Measurements from ENCODE around the gene DCDC2C.

Gene DCDC2C

DNA sequence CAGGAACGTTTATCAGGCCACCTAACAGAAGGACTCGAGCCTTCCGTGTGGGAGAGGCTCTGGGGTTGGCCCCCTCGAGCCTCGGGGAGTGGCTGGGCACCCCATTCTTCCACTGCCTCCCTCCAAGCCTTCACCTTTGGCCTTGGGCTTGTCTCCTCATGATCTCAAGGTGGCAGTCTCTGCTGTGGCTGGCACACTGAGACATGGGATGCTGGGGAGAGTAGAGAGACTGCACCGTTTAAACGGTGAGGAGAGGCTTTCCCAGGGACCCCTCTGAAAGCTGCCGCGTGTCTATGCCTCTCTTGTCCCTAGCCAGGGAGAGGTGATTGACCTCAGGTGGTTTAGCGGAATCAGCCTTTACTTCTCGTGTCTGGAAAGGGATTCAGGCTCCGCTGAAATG, 71.0 kb downstream of the DCDC2C start:
- H3K4me1 ChIP-seq (ENCODE audit: insufficient read depth, low read length), result no peaks in the 10 kb centered on the region
- no peak overlapping the region for H3K9ac ChIP-seq (ENCODE audit: low read depth, low read length)
- no peaks in the 10 kb centered on the region for H3K9me3 ChIP-seq (ENCODE audit: control insufficient read depth, insufficient read depth, low read length)
- H3K36me3 ChIP-seq (ENCODE audit: insufficient read depth, low read length), result no peaks in the 10 kb centered on the region

DNA sequence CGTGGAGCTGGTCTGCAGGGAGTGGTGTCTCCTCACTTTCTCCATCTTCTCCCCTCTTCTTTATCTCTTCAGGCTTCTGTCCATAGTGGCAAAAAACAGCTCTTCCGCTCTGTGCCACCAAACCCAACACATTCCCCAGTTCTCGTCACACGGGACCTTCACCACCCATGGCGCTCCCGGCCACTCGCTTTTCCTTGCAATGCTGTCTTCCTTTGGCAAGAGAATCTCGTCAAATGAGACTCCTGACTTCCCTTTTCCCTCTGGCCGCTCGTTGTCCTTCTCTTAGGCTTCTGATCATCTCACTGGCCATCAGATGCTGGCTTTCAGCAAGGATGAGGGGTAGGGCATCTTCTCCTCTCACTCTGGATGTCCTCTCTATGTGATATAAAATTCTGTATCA, 72.9 kb downstream of the DCDC2C start:
- Histone ChIP-seq H3K36me3 (ENCODE audit: insufficient read depth, low read length) (no peaks in the 10 kb centered on the region), H3K4me1 (ENCODE audit: insufficient read depth, low read length) (0 out of 2 replicates have a peak, but pooled peaks cover 3% of the 10 kb centered on the region), H3K9ac (ENCODE audit: low read depth, low read length) (no peak overlapping the region), H3K9me3 (ENCODE audit: control insufficient read depth, insufficient read depth, low read length) (no peaks in the 10 kb centered on the region)

DNA sequence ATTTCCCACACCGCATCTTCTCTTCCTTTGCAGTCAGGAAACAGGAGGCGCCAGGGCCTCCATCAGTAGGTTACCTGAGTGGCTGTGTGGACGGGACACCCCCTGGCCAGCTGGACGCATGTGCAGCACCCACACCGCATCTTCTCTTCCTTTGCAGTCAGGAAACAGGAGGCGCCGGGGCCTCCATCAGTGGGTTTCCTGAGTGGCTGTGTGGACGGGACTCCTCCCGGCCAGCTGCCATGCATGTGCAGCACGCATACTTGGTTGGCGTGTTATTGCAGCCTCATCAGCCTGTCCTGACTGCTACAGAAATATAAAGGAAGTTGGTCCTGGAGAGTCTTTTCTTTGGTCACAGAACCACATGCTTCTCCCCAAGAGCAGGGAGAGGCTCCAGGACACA, 74.6 kb downstream of the DCDC2C start:
- Histone ChIP-seq H3K9ac (ENCODE audit: low read depth, low read length) (no peak overlapping the region), H3K9me3 (ENCODE audit: control insufficient read depth, insufficient read depth, low read length) (no peaks in the 10 kb centered on the region), H3K36me3 (ENCODE audit: insufficient read depth, low read length) (no peaks in the 10 kb centered on the region), H3K4me1 (ENCODE audit: insufficient read depth, low read length) (0 out of 2 replicates have a peak, but pooled peaks cover 3% of the 10 kb centered on the region)

DNA sequence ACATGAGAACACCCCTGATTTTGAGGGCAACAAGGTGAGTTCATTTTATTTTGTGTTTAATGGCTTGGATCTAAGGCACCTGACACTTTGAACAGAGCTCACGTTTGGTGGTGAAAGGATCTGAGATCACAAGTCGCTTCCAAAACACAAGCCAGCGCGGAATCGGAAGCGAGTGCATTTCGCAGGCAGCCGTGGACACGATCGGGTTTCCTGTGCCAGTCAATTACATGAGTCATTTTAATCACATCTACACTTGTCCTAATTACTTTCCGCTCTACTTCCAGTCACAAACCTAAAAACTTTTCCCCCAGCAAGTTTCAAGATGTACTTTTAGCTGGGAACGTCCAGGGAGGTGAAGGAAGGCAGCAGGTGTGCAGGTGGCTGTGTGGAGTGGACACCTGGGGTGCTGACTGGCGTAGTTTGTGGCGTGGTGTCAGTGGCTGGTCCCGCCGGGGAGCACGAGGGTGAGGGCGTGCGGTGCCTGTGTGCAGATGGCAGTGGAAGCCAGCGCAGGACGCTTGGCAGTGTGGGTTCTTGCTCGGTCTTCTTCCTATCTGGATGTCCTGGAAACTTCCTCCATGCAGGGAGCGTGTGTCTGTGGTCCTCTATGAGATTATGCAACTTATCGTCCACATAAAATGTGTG, 75.6 kb downstream of the DCDC2C start:
- no peaks in the 10 kb centered on the region for H3K9me3 ChIP-seq (ENCODE audit: control insufficient read depth, insufficient read depth, low read length)
- H3K36me3 ChIP-seq (ENCODE audit: insufficient read depth, low read length), result no peaks in the 10 kb centered on the region
- H3K9ac ChIP-seq (ENCODE audit: low read depth, low read length), result no peak overlapping the region
- 0 out of 2 replicates have a peak, but pooled peaks cover 3% of the 10 kb centered on the region for H3K4me1 ChIP-seq (ENCODE audit: insufficient read depth, low read length)

DNA sequence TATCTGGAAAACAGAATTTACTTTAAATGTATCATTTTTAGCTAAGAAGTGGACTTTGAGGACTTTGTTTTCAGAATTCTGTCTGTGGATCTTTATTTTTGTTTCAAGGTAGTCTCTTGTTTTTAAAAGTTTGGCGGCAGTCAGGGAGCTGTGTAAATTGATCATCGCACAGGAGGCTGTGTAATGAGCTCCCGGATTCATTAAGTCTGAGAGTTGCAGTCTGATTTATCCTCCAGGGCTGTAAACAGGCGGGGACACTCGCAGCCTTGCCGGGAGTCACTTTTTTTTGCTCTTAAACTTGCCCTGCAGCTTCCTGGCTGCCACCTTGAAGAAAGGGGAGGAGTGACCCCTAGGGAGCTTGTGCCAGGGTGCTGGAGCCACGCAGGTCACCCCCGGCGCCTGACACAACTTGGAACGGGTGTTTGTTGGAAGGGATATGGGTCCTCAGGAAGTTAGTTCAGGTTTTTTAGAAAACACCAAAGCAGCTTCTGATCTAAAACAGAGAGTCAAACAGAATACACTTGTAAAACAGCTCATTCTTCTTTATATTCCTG, 76.2 kb downstream of the DCDC2C start:
- Histone ChIP-seq H3K9me3 (ENCODE audit: control insufficient read depth, insufficient read depth, low read length) (no peaks in the 10 kb centered on the region), H3K36me3 (ENCODE audit: insufficient read depth, low read length) (no peaks in the 10 kb centered on the region), H3K9ac (ENCODE audit: low read depth, low read length) (no peak overlapping the region), H3K4me1 (ENCODE audit: insufficient read depth, low read length) (0 out of 2 replicates have a peak, but pooled peaks cover 3% of the 10 kb centered on the region)

DNA sequence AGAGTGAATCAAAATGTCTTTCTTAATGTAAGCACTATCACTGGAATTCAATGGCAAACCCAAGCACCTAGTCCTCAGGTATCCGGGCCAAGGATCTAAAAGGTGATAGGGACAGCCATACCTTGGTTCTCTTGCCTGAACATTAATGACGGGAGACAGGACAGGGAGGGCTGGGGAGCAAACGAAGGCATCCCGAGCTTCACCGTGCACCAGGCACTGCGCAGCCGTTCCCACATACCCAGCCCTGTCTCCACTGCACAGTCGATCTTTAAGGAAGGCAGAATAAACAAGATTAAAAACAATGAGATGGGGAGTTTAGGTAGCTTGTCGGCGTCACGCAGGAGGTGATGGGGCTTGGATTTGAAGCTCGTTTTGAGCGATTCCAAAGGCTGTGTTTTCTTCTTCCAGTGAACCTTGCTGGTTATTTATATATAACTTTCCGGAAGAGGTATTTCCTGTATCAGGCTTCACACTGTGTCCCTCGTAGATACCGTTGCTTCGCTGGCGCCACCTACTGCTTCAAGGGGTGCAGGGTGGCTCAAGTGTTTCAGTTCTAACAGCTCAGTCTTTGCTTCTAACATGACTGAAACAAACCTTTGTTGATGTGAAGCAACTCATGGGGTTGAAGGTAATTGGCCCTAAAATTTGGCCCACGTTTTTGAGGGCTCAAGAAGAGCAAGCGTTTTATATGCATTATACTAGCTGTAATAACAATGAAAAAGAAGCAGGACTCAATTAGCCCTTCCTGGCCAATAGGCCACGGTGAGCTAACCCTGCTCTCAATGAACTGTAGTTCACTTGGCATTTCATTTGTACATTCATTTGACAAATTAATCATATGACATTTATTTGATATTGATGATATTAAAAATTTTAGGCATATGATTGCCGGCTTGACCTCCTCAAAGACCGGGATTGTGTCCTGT, 77.4 kb downstream of the DCDC2C start:
- no peaks in the 10 kb centered on the region for H3K36me3 ChIP-seq (ENCODE audit: insufficient read depth, low read length)
- no peak overlapping the region for H3K9ac ChIP-seq (ENCODE audit: low read depth, low read length)
- H3K4me1 ChIP-seq (ENCODE audit: insufficient read depth, low read length), result 0 out of 2 replicates have a peak, but pooled peaks cover 6% of the 10 kb centered on the region
- no peaks in the 10 kb centered on the region for H3K9me3 ChIP-seq (ENCODE audit: control insufficient read depth, insufficient read depth, low read length)

DNA sequence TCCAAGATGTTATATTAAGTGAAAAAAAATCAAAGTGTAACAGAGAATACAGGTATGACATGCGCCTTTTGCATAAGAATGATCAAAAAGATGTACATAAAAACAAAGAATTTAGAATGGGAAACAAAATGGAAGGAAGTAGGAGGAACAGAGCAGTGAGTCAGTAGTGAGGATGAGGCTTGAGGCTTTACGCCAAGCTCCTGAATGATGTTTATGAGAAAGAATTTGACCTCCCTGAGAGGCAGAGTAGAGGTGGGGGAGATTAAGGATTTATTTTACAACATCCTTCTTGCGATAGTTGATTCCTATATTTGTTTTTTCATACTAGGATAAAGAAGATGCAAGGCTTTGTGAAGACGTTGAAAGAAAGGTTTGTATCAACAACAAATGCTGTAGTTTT, 81.4 kb downstream of the DCDC2C start:
- Histone ChIP-seq H3K9ac (ENCODE audit: low read depth, low read length) (no peak overlapping the region), H3K4me1 (ENCODE audit: insufficient read depth, low read length) (0 out of 2 replicates have a peak, but pooled peaks cover 6% of the 10 kb centered on the region), H3K36me3 (ENCODE audit: insufficient read depth, low read length) (no peaks in the 10 kb centered on the region), H3K9me3 (ENCODE audit: control insufficient read depth, insufficient read depth, low read length) (no peaks in the 10 kb centered on the region)

DNA sequence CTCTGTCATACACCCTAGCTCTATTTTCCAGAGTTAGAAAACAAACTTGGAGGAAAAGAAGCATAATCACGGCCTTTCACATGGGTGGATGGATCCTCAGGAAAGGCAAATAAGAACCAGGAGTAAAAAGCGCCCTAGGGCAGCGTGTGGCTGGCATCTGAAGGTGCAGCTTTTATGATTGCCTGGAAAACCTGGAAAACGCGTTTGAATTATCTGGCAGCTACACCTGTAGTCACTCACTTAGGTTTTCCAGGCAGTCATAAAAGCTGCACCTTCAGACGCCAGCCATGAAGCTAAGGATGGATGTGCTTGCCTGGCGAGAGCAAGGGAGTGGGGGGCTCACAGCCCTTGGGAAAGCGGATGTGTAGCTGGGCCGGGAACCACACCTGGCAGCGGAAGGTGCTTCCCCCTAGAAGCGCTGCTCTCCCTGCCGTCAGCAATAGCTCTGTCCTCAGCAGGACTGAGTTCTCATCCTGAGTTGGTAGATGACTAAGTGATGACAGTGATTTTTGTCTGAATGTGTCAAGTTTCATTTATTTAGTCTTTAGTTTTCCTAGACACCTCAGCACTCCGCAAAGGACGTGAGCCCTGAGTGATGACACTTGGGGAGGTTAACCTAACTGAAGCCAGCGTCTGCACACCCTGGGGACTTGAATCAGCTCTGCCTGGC, 82.0 kb downstream of the DCDC2C start:
- Histone ChIP-seq H3K9ac (ENCODE audit: low read depth, low read length) (no peak overlapping the region), H3K4me1 (ENCODE audit: insufficient read depth, low read length) (0 out of 2 replicates have a peak, but pooled peaks cover 6% of the 10 kb centered on the region), H3K9me3 (ENCODE audit: control insufficient read depth, insufficient read depth, low read length) (no peaks in the 10 kb centered on the region), H3K36me3 (ENCODE audit: insufficient read depth, low read length) (no peaks in the 10 kb centered on the region)

DNA sequence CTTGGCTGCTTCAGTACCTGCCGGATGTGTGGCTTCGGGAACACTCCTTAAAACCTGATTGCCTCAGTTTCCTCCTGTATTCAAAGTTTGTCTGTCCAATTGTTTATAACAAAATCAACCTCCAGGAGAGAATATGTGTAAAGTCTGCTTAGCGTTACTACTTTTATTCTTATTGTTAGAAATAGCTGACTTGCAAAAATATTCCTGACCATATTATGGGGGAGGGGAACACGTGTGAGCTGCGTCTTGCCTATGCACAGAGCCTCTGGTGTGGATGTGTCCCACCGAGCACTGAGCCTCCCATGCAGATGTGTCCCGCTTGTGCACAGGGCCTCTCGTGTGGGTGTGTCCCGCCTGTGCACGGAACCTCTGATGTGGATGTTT, 82.5 kb downstream of the DCDC2C start:
- H3K9ac ChIP-seq (ENCODE audit: low read depth, low read length), result no peak overlapping the region
- 0 out of 2 replicates have a peak, but pooled peaks cover 3% of the 10 kb centered on the region for H3K4me1 ChIP-seq (ENCODE audit: insufficient read depth, low read length)
- no peaks in the 10 kb centered on the region for H3K36me3 ChIP-seq (ENCODE audit: insufficient read depth, low read length)
- no peaks in the 10 kb centered on the region for H3K9me3 ChIP-seq (ENCODE audit: control insufficient read depth, insufficient read depth, low read length)

DNA sequence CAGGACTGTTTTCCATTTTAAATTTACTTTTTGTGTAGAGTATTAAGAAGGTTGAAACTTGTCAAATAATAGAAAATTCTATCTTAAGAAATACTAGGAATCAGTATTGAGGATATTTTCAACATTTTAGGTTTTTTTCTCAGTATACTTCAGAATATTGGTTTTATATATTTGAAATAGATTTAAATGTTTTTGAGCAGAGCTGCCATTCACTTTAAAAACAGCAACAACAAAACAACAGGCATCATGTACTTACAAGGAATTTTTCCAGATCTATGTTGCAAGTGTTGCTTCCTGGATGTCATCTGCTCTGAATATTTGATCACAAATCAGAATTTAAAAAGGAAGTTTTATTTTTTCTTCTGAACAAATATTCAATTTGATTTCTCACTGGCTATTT, 84.4 kb downstream of the DCDC2C start:
- Histone ChIP-seq H3K36me3 (ENCODE audit: insufficient read depth, low read length) (no peaks in the 10 kb centered on the region), H3K9ac (ENCODE audit: low read depth, low read length) (no peak overlapping the region), H3K9me3 (ENCODE audit: control insufficient read depth, insufficient read depth, low read length) (no peaks in the 10 kb centered on the region), H3K4me1 (ENCODE audit: insufficient read depth, low read length) (0 out of 2 replicates have a peak, but pooled peaks cover 3% of the 10 kb centered on the region)

DNA sequence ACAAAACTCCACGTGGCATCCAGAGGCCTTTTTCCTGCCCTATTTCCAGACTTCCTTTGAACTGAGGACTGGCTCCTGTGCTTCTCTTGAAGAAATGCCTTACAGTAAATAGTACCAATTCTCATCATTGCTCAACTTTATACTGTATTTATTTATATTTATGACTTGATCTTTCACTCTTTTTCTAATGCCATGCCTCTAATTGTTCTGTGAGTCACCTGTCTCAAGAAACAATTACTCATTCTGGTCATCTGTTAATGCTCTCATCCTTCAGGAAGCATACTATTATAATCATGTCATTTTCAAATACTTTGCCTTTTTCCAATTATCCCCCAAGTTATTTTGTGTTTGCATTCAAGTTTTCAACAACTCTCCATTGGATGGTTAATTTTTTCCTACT, 85.9 kb downstream of the DCDC2C start:
- H3K9ac ChIP-seq (ENCODE audit: low read depth, low read length), result no peak overlapping the region
- H3K4me1 ChIP-seq (ENCODE audit: insufficient read depth, low read length), result 0 out of 2 replicates have a peak, but pooled peaks cover 3% of the 10 kb centered on the region
- H3K36me3 ChIP-seq (ENCODE audit: insufficient read depth, low read length), result no peaks in the 10 kb centered on the region
- no peaks in the 10 kb centered on the region for H3K9me3 ChIP-seq (ENCODE audit: control insufficient read depth, insufficient read depth, low read length)

DNA sequence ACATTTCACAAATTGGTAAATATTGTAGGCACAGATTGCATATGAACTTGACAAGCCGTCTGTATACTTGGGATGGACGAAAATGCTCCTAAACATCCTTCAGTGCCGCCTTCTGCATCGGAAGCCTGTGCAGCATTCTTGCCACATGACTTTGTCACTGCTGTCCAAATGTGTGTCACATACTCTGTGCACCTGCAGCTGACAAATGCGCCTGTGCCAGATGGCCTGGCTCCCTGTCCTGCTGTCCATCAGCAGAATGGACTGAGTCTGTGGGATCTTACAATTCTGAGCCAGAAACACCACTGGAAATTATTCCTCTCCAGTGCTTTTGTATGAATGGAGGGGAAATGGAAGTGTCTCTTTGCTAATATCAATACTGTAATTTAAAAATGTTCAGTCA, 89.9 kb downstream of the DCDC2C start:
- H3K9me3 ChIP-seq (ENCODE audit: control insufficient read depth, insufficient read depth, low read length), result no peaks in the 10 kb centered on the region
- no peaks in the 10 kb centered on the region for H3K36me3 ChIP-seq (ENCODE audit: insufficient read depth, low read length)
- no peak overlapping the region for H3K9ac ChIP-seq (ENCODE audit: low read depth, low read length)
- H3K4me1 ChIP-seq (ENCODE audit: insufficient read depth, low read length), result no peaks in the 10 kb centered on the region

DNA sequence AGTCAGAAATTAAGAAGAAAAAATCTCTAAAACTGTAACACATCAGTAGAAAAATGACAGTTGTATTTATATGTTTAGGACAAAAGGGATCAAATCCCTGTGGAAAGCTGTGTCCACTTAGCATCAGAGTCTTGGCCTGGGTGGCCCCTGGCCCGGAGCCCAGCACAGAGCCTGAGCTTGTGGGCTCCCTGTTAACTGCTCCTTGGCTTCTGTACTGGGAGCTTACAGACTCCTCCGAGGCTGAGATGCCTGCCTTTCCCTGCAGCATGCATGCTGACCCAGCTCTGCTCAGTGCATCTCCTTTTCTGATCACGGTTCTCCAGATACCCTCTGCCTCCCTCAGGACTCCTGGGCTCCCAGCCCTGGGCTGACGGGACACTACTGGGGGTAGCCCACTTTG, 98.1 kb downstream of the DCDC2C start:
- Histone ChIP-seq H3K4me1 (ENCODE audit: insufficient read depth, low read length) (no peaks in the 10 kb centered on the region), H3K9ac (ENCODE audit: low read depth, low read length) (no peak overlapping the region), H3K36me3 (ENCODE audit: insufficient read depth, low read length) (no peaks in the 10 kb centered on the region), H3K9me3 (ENCODE audit: control insufficient read depth, insufficient read depth, low read length) (no peaks in the 10 kb centered on the region; the same call in 1 of the 2 replicates)
